Astrocyte (in vitro differentiated cells and primary cell): Measurements from ENCODE around the gene ANKRD60. TPM values are rescaled to one million over a fixed set of nuclear protein-coding genes. Genes with fewer than 3 reads are reported as not detected.

ENCODE experiments used
- DNase-seq: peaks from one replicate; pipeline ENCODE4 v3.0.0-alpha.2; 2010; ENCODE audit warnings: low read depth
- FAIRE-seq: peaks from 2 replicates; lab custom pipeline; 2011; peaks lifted over from hg19 to GRCh38; lab: Jason Lieb, UNC
- H2AFZ ChIP-seq: 2 replicates; pipeline ENCODE4 v1.6.0; 2012; ENCODE audit warnings: low read depth, low read length, inconsistent platforms
- H3K27ac ChIP-seq: 2 replicates; pipeline ENCODE4 v1.5.1; 2011; ENCODE audit warnings: low read depth, low read length, inconsistent platforms
- H3K27me3 ChIP-seq: 2 replicates; pipeline ENCODE4 v1.6.0; 2011; ENCODE audit warnings: low read length, inconsistent platforms; ENCODE audit not compliant: insufficient read depth
- H3K36me3 ChIP-seq: 2 replicates; pipeline ENCODE4 v1.5.1; 2011; ENCODE audit warnings: low read length, inconsistent platforms; ENCODE audit not compliant: insufficient read depth
- H3K4me1 ChIP-seq: 2 replicates; pipeline ENCODE4 v1.5.1; 2011; ENCODE audit warnings: low read length, inconsistent platforms; ENCODE audit not compliant: insufficient read depth
- H3K4me2 ChIP-seq: 2 replicates; pipeline ENCODE4 v1.6.0; 2012; ENCODE audit warnings: low read length, inconsistent platforms
- H3K4me3 ChIP-seq: 2 replicates; pipeline ENCODE4 v1.5.1; 2011; ENCODE audit warnings: low read depth, mild to moderate bottlenecking, low read length, inconsistent platforms; ENCODE audit not compliant: insufficient read depth
- H3K79me2 ChIP-seq: 2 replicates; pipeline ENCODE4 v1.6.0; 2012; ENCODE audit warnings: mild to moderate bottlenecking, low read length, inconsistent platforms; ENCODE audit not compliant: insufficient read depth
- H3K9ac ChIP-seq: 2 replicates; pipeline ENCODE4 v1.6.0; 2012; ENCODE audit warnings: mild to moderate bottlenecking, low read length, inconsistent platforms
- H3K9me3 ChIP-seq: 2 replicates; pipeline ENCODE4 v1.5.1; 2012; ENCODE audit warnings: low read depth, mild to moderate bottlenecking, low read length, inconsistent platforms; ENCODE audit not compliant: insufficient read depth
- H4K20me1 ChIP-seq: 2 replicates; pipeline ENCODE4 v1.6.0; 2012; ENCODE audit warnings: low read length, inconsistent platforms; ENCODE audit not compliant: insufficient read depth
- H3K27ac Mint-ChIP-seq: one replicate; pipeline ENCODE4 v1.8.0; 2021; ENCODE audit warnings: mild to moderate bottlenecking, mixed read lengths; ENCODE audit not compliant: unreplicated experiment
- H3K27me3 Mint-ChIP-seq: one replicate; pipeline ENCODE4 v1.8.0; 2021; ENCODE audit warnings: low read depth, mixed read lengths; ENCODE audit not compliant: unreplicated experiment
- H3K36me3 Mint-ChIP-seq: one replicate; pipeline ENCODE4 v1.8.0; 2021; ENCODE audit warnings: low read depth, mixed read lengths; ENCODE audit not compliant: unreplicated experiment
- H3K4me1 Mint-ChIP-seq: one replicate; pipeline ENCODE4 v1.8.0; 2021; ENCODE audit warnings: low read depth, mixed read lengths; ENCODE audit not compliant: unreplicated experiment
- H3K4me3 Mint-ChIP-seq: one replicate; pipeline ENCODE4 v1.8.0; 2021; ENCODE audit warnings: mild to moderate bottlenecking, moderate library complexity, mixed read lengths; ENCODE audit not compliant: unreplicated experiment
- H3K9me3 Mint-ChIP-seq: one replicate; pipeline ENCODE4 v1.8.0; 2021; ENCODE audit warnings: mild to moderate bottlenecking, mixed read lengths; ENCODE audit not compliant: unreplicated experiment
- EZH2 ChIP-seq: IDR thresholded peaks from 2 replicates; pipeline ENCODE4 v1.6.1; 2012; ENCODE audit warnings: mild to moderate bottlenecking, low read length, inconsistent platforms; ENCODE audit not compliant: insufficient read depth
- total RNA-seq: library from RNA; stranded (reverse); gene quantifications from 2 replicates; pipeline ENCODE4 v1.2.1, GENCODE V29; 2021
- TF ChIP-seq, protein P1 (sequence below): IDR thresholded peaks from 2 replicates; pipeline ENCODE4 v1.5.1; 2011; ENCODE audit warnings: low read depth, mild to moderate bottlenecking, inconsistent platforms, low read length, moderate library complexity; ENCODE audit not compliant: insufficient read depth

ANKRD60 gene
- total RNA-seq, 1 donor from 2014 or later, result not detected

DNA sequence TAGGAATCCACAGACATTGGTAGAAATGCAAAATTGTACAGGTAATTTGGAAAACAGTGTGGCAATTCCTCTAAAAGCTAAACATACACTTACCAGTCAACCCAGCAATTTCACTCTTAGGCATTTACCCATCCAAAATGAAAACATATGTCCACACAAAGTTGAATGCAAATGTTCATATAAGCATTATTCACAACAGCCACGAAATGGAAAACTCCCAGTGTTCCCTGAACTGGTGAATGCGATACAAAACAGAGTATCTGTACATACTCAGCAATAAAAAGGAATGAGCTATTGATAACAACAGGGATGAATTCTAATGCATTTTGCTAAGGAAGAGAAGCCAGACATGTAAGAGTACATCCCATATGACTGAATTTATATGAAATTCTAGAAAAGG is 48.7 kb upstream of the ANKRD60 start:
- Mint-ChIP-seq H3K36me3 (peaks cover 8% of the 10 kb centered on the region), H3K27ac (no peak overlapping the region), H3K27me3 (no peaks in the 10 kb centered on the region), H3K9me3 (no peaks in the 10 kb centered on the region), H3K4me1 (peaks cover 1% of the 10 kb centered on the region), H3K4me3 (no peak overlapping the region)
- H3K4me2 ChIP-seq, result no peak overlapping the region
- peaks cover 48% of the 10 kb centered on the region for H4K20me1 ChIP-seq
- H3K36me3 ChIP-seq, result no peaks in the 10 kb centered on the region
- H3K79me2 ChIP-seq, result peaks cover 67% of the 10 kb centered on the region
- no peaks in the 10 kb centered on the region for H3K9me3 ChIP-seq
- no peaks in the 10 kb centered on the region for H3K27me3 ChIP-seq
- H2AFZ ChIP-seq, result no peak overlapping the region
- no peak overlapping the region for H3K4me3 ChIP-seq
- DNase-seq (no peak), FAIRE-seq (no peak)
- no peak overlapping the region for H3K27ac ChIP-seq
- TF ChIP-seq EZH2, result no peak
- TF ChIP-seq, protein P1, sequence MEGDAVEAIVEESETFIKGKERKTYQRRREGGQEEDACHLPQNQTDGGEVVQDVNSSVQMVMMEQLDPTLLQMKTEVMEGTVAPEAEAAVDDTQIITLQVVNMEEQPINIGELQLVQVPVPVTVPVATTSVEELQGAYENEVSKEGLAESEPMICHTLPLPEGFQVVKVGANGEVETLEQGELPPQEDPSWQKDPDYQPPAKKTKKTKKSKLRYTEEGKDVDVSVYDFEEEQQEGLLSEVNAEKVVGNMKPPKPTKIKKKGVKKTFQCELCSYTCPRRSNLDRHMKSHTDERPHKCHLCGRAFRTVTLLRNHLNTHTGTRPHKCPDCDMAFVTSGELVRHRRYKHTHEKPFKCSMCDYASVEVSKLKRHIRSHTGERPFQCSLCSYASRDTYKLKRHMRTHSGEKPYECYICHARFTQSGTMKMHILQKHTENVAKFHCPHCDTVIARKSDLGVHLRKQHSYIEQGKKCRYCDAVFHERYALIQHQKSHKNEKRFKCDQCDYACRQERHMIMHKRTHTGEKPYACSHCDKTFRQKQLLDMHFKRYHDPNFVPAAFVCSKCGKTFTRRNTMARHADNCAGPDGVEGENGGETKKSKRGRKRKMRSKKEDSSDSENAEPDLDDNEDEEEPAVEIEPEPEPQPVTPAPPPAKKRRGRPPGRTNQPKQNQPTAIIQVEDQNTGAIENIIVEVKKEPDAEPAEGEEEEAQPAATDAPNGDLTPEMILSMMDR, result no peak
- H3K4me1 ChIP-seq, result no peaks in the 10 kb centered on the region
- H3K9ac ChIP-seq, result no peak overlapping the region

DNA sequence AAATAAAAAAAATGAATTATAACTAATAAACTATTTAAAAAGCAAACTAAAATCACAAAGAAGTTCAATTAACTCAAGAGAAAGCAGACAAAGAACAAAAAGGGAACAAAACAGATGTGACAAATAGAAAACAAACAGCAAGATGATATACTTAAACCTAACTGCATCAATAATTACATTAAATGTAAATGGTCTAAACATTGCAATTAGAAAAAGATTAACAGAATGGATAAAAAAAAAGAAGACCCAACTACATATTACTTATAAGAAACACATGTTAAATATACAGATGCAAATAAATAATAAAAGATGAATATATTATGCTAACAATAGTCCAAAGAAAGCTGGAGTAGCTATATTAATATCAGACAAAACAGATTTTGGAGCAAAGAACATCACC is 45.9 kb upstream of the ANKRD60 start:
- Histone ChIP-seq H4K20me1 (peaks cover 36% of the 10 kb centered on the region), H3K79me2 (peaks cover 54% of the 10 kb centered on the region), H3K4me3 (no peak overlapping the region), H3K36me3 (peaks cover 7% of the 10 kb centered on the region), H3K4me2 (no peak overlapping the region), H3K4me1 (no peaks in the 10 kb centered on the region), H3K9ac (no peak overlapping the region), H2AFZ (no peak overlapping the region), H3K27ac (no peak overlapping the region), H3K27me3 (no peaks in the 10 kb centered on the region), H3K9me3 (no peaks in the 10 kb centered on the region)
- DNase-seq (no peak), FAIRE-seq (no peak)
- Mint-ChIP-seq H3K9me3 (no peaks in the 10 kb centered on the region), H3K4me1 (peaks cover 9% of the 10 kb centered on the region), H3K36me3 (peaks cover 12% of the 10 kb centered on the region), H3K27me3 (no peaks in the 10 kb centered on the region), H3K27ac (no peak overlapping the region), H3K4me3 (no peak overlapping the region)
- no peak for TF ChIP-seq EZH2
- TF ChIP-seq, protein P1, result no peak

DNA sequence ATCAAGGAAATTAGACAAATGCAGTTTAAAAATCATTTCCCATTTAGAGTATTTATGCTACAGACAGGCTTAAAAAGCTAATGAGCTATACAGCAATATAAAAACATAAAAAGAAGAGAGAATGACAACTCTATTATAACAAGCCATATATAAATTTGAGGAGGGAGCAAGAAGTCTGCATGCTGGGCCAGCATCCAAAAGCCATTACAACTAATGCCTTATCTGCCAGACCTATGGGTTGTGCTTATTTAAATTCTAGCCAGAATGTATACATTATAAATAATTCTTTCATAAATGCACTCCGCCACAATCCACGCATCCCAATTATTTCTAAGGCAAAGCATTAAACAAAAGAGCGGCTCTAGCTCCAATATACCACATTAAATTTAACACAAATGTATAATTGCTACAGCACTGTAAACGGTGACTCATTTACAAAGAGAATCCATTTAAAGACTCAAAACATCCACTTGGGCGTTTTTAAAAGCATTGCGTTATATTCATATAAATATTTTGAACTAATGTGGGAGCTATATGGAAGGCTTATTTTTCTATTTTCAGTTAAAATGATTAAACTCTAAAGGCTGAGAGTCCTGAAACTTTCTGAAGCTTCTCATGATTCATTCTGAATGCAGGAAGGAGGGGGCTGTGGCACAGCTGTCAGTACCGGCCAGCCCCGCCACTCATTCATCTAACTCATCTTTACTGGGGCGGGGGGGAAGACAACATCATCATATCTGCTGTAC is 43.3 kb upstream of the ANKRD60 start:
- Mint-ChIP-seq H3K4me3 (no peak overlapping the region), H3K27me3 (no peaks in the 10 kb centered on the region), H3K9me3 (peaks cover 2% of the 10 kb centered on the region), H3K27ac (no peak overlapping the region), H3K36me3 (peaks cover 24% of the 10 kb centered on the region), H3K4me1 (peaks cover 26% of the 10 kb centered on the region)
- peaks cover 36% of the 10 kb centered on the region for H3K79me2 ChIP-seq
- no peak overlapping the region for H3K9ac ChIP-seq
- DNase-seq, result no peak
- H3K36me3 ChIP-seq, result peaks cover 7% of the 10 kb centered on the region
- peaks cover 29% of the 10 kb centered on the region for H4K20me1 ChIP-seq
- H3K4me1 ChIP-seq, result peaks cover 4% of the 10 kb centered on the region
- no peaks in the 10 kb centered on the region for H3K9me3 ChIP-seq
- no peak overlapping the region for H3K4me2 ChIP-seq
- H3K4me3 ChIP-seq, result no peak overlapping the region
- TF ChIP-seq, protein P1, result no peak
- no peak for TF ChIP-seq EZH2
- FAIRE-seq, result no peak
- H3K27ac ChIP-seq, result no peak overlapping the region
- H2AFZ ChIP-seq, result no peak overlapping the region
- no peaks in the 10 kb centered on the region for H3K27me3 ChIP-seq
